Stimulated activated memory B cell treated with anti-CD40 and anti-IgM and Interleukin-4, amounts not matched to agents 10 μg/mL and 1 μg/mL and 100 μg/mL, for 72 hours (primary cell): Measurements from ENCODE around the gene KLK15.

ENCODE experiments used
- ATAC-seq: fragments of 150-1000 bp; cut with Tn5 transposase; 2 replicates; pipeline ENCODE4 v1.10.0; 2021
- H3K27ac Mint-ChIP-seq: one replicate; pipeline ENCODE4 v1.8.0; 2022; ENCODE audit warnings: mild to moderate bottlenecking, mixed read lengths
- H3K27me3 Mint-ChIP-seq: one replicate; pipeline ENCODE4 v1.8.0; 2022; ENCODE audit warnings: mixed read lengths
- H3K36me3 Mint-ChIP-seq: one replicate; pipeline ENCODE4 v1.8.0; 2022; ENCODE audit warnings: mixed read lengths
- H3K4me1 Mint-ChIP-seq: one replicate; pipeline ENCODE4 v1.8.0; 2022; ENCODE audit warnings: mixed read lengths
- H3K4me3 Mint-ChIP-seq: one replicate; pipeline ENCODE4 v1.8.0; 2022; ENCODE audit warnings: mild to moderate bottlenecking, moderate library complexity, mixed read lengths
- H3K9me3 Mint-ChIP-seq: one replicate; pipeline ENCODE4 v1.8.0; 2022; ENCODE audit warnings: mixed read lengths

Gene KLK15

DNA sequence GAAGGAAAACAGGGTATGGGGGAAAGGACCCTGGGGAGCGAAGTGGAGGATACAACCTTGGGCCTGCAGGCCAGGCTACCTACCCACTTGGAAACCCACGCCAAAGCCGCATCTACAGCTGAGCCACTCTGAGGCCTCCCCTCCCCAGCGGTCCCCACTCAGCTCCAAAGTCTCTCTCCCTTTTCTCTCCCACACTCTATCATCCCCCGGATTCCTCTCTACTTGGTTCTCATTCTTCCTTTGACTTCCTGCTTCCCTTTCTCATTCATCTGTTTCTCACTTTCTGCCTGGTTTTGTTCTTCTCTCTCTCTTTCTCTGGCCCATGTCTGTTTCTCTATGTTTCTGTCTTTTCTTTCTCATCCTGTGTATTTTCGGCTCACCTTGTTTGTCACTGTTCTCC is 24.0 kb upstream of the KLK15 start:
- H3K4me3 Mint-ChIP-seq = no peak overlapping the region
- peaks cover 55% of the 10 kb centered on the region for H3K27me3 Mint-ChIP-seq
- peaks cover 8% of the 10 kb centered on the region for H3K4me1 Mint-ChIP-seq
- no peak overlapping the region for H3K27ac Mint-ChIP-seq
- peaks cover 9% of the 10 kb centered on the region for H3K9me3 Mint-ChIP-seq
- H3K36me3 Mint-ChIP-seq = no peaks in the 10 kb centered on the region
- no peak for ATAC-seq

DNA sequence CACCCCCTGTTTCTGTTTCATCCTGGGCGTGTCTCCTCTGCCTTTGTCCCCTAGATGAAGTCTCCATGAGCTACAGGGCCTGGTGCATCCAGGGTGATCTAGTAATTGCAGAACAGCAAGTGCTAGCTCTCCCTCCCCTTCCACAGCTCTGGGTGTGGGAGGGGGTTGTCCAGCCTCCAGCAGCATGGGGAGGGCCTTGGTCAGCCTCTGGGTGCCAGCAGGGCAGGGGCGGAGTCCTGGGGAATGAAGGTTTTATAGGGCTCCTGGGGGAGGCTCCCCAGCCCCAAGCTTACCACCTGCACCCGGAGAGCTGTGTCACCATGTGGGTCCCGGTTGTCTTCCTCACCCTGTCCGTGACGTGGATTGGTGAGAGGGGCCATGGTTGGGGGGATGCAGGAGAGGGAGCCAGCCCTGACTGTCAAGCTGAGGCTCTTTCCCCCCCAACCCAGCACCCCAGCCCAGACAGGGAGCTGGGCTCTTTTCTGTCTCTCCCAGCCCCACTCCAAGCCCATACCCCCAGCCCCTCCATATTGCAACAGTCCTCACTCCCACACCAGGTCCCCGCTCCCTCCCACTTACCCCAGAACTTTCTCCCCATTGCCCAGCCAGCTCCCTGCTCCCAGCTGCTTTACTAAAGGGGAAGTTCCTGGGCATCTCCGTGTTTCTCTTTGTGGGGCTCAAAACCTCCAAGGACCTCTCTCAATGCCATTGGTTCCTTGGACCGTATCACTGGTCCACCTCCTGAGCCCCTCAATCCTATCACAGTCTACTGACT is 21.4 kb upstream of the KLK15 start, which contains the start of gene KLK3:
TSS of gene KLK3 (plus strand) at position 280 of the 775 bp plus-strand sequence. CDS start at position 321, 41 bp downstream.
- H3K27me3 Mint-ChIP-seq = peaks cover 55% of the 10 kb centered on the region
- no peaks in the 10 kb centered on the region for H3K36me3 Mint-ChIP-seq
- H3K4me3 Mint-ChIP-seq = no peak within 1 kb of the TSS
- H3K27ac Mint-ChIP-seq = no peak within 1 kb of the TSS
- H3K9me3 Mint-ChIP-seq = peaks cover 4% of the 10 kb centered on the region
- peak; percentile 12 for ATAC-seq
- peaks cover 8% of the 10 kb centered on the region for H3K4me1 Mint-ChIP-seq

GRCh38 chr19:50851620-50852019 is 18.2 kb upstream of the KLK15 start:
- Mint-ChIP-seq H3K9me3 (peaks cover 4% of the 10 kb centered on the region), H3K4me3 (no peak overlapping the region), H3K36me3 (no peaks in the 10 kb centered on the region), H3K4me1 (no peaks in the 10 kb centered on the region), H3K27ac (no peak overlapping the region), H3K27me3 (peaks cover 30% of the 10 kb centered on the region)
- no peak for ATAC-seq

- ATAC-seq = no peak
- Mint-ChIP-seq H3K27me3 (peaks cover 21% of the 10 kb centered on the region), H3K4me1 (no peaks in the 10 kb centered on the region), H3K36me3 (no peaks in the 10 kb centered on the region), H3K27ac (no peak overlapping the region), H3K9me3 (peaks cover 4% of the 10 kb centered on the region), H3K4me3 (no peak overlapping the region)
These were observed 17.4 kb upstream of the KLK15 start for GRCh38 chr19:50850738-50851137.

DNA sequence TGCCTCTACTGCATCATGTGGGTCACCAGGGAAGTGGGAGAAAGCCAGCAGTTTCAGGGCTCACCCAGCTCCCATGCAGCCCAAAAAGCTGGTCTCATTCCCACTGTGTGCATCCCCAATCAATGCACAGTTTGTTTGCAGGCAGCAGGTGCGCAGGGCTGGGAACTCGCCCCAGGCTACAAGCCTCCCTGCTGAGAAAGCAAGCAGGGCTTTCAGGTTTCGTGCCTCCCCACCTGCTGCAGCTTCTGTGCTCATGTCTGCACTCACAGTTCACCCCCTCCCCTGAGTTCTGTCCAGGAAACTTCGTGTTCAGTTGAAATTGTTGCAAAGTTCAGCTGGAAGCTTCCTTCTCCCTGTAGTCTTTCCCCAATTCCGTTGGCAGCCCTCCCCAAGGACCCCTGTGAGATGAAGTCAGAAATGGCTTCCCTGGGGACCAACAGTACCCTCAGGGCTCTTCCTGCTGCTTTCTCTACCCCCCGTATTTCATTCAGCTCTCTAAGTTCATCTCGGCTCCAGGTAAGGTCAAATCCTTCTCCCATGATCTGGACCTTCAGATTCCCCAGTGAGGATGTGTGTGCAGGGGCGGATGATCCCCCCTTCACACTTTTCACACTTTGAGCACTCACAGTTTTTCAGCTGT is 11.0 kb upstream of the KLK15 start:
- Mint-ChIP-seq H3K9me3 (peaks cover 28% of the 10 kb centered on the region), H3K4me3 (no peak overlapping the region), H3K36me3 (peaks cover 5% of the 10 kb centered on the region), H3K4me1 (no peaks in the 10 kb centered on the region), H3K27ac (no peak overlapping the region), H3K27me3 (peaks cover 22% of the 10 kb centered on the region)
- no peak for ATAC-seq

DNA sequence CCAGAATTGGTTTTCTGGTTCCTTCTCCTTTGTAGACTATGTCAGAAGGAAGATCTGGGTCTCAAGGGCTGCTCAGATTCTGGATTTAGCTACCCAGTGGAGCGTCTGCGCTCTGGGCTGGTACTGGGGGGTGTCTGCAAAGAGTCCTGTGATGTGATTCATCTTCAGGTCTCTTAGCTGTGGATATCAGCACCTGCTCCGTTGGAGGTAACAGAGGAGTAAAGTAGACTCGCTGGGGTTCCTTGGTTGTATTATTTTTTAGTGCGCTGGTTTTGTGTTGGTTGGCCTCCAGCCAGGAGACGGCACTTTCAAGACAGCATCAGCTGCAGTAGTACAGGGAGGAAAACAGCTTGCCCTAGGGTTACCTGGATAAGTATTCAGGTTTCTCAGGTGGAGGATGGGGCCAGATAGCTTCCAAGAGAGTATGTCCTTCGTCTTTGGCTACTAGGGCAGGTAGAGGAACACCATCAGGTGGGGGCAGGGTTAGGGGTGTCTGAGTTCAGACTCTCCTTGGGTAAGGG is 10.4 kb upstream of the KLK15 start:
- Mint-ChIP-seq H3K27me3 (peaks cover 22% of the 10 kb centered on the region), H3K27ac (no peak overlapping the region), H3K9me3 (peaks cover 28% of the 10 kb centered on the region), H3K36me3 (peaks cover 5% of the 10 kb centered on the region), H3K4me1 (no peaks in the 10 kb centered on the region), H3K4me3 (no peak overlapping the region)
- no peak for ATAC-seq

GRCh38 chr19:50843205-50843604 is 9.8 kb upstream of the KLK15 start:
- no peak for ATAC-seq

GRCh38 chr19:50842130-50842529 is 8.8 kb upstream of the KLK15 start:
- H3K4me3 Mint-ChIP-seq = no peak overlapping the region
- H3K27me3 Mint-ChIP-seq = peaks cover 26% of the 10 kb centered on the region
- peaks cover 3% of the 10 kb centered on the region for H3K4me1 Mint-ChIP-seq
- H3K36me3 Mint-ChIP-seq = peaks cover 5% of the 10 kb centered on the region
- H3K27ac Mint-ChIP-seq = no peak overlapping the region
- no peak for ATAC-seq
- peaks cover 28% of the 10 kb centered on the region for H3K9me3 Mint-ChIP-seq

More at GRCh38 chr19:50843205-50843604, 9.8 kb upstream of the KLK15 start:
- Mint-ChIP-seq H3K27ac (no peak overlapping the region), H3K27me3 (peaks cover 22% of the 10 kb centered on the region), H3K4me3 (no peak overlapping the region), H3K4me1 (no peaks in the 10 kb centered on the region), H3K9me3 (peaks cover 28% of the 10 kb centered on the region), H3K36me3 (peaks cover 5% of the 10 kb centered on the region)

- peaks cover 22% of the 10 kb centered on the region for H3K9me3 Mint-ChIP-seq
- H3K27me3 Mint-ChIP-seq = peaks cover 31% of the 10 kb centered on the region
- peaks cover 23% of the 10 kb centered on the region for H3K4me1 Mint-ChIP-seq
- peaks cover 5% of the 10 kb centered on the region for H3K36me3 Mint-ChIP-seq
- H3K4me3 Mint-ChIP-seq = no peak overlapping the region
- no peak for ATAC-seq
- H3K27ac Mint-ChIP-seq = no peak overlapping the region
These were observed 6.6 kb upstream of the KLK15 start for GRCh38 chr19:50839712-50840655.

- H3K9me3 Mint-ChIP-seq = peaks cover 10% of the 10 kb centered on the region
- no peak for ATAC-seq
- H3K27ac Mint-ChIP-seq = peak overlapping the region; percentile 66
- H3K4me1 Mint-ChIP-seq = peaks cover 23% of the 10 kb centered on the region
- H3K27me3 Mint-ChIP-seq = peaks cover 18% of the 10 kb centered on the region
- no peak overlapping the region for H3K4me3 Mint-ChIP-seq
- H3K36me3 Mint-ChIP-seq = peaks cover 2% of the 10 kb centered on the region
These were observed 4.9 kb upstream of the KLK15 start for GRCh38 chr19:50838239-50838638.

DNA sequence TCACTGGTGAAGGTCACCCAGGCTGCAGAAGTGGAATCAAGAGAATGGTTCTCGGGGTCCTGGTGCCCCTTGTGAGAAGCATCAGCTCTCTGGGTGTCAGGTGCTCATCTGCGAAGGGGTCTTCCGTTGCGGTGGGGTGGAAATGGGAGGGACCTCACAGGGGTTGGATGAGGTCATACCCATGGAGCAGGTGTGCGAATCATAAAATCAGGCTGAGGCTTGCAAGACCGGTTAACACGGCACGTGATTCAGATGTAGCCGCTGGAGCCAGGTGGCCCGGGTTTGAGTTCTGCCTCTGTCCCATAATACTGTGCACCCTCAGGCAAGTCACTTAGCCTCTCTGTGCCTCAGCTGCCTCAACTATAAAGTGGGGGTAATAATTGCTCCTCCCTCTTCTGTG is 3.9 kb upstream of the KLK15 start:
- ATAC-seq = no peak
- peaks cover 23% of the 10 kb centered on the region for H3K4me1 Mint-ChIP-seq
- H3K27ac Mint-ChIP-seq = no peak overlapping the region
- H3K4me3 Mint-ChIP-seq = no peak overlapping the region
- H3K36me3 Mint-ChIP-seq = no peaks in the 10 kb centered on the region
- peaks cover 9% of the 10 kb centered on the region for H3K9me3 Mint-ChIP-seq
- peaks cover 27% of the 10 kb centered on the region for H3K27me3 Mint-ChIP-seq

GRCh38 chr19:50836543-50837195 is 3.3 kb upstream of the KLK15 start:
- peaks cover 33% of the 10 kb centered on the region for H3K27me3 Mint-ChIP-seq
- no peaks in the 10 kb centered on the region for H3K36me3 Mint-ChIP-seq
- peaks cover 7% of the 10 kb centered on the region for H3K9me3 Mint-ChIP-seq
- H3K4me3 Mint-ChIP-seq = peak overlapping the region; percentile 84
- H3K27ac Mint-ChIP-seq = peak overlapping the region; percentile 76
- no peak for ATAC-seq
- peaks cover 23% of the 10 kb centered on the region for H3K4me1 Mint-ChIP-seq

DNA sequence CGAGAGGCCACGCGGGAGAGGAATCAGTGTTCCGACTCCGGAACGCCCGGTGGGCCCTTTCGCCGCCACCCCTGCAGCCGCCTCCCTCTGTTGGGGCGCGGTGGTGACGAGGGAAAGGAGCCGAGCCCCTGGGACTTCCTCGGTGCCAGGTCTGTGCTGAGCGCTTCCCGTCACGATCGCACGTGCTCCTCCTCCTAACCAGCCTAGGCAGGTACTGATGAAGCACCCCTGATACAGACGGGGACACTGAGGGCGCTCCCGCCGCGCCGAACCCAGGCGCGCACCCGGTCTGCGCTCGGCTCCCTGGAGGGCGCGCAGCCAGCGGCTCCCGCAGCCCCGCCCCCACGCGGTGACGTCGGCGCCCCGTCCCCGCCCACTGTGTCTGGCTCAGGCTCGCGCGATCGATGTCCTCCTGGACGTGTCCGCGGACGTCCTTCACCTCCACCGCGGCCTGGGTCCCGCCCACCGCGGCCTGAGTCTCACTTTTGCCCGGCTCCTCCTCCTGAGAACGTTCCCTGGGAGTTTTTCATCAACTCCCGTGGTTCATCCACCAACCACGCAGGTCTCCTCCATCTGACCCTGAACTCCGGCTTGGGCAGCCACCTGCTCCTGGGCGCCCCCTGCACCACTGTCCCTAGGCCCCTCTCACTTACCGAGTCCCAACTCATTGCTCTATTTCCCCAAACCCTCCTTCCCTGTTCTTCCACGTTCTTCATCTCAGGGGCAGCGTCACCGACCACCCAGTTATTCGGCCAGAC is 2.6 kb upstream of the KLK15 start:
- H3K27me3 Mint-ChIP-seq = peaks cover 40% of the 10 kb centered on the region
- peak overlapping the region; percentile 76 for H3K27ac Mint-ChIP-seq
- H3K9me3 Mint-ChIP-seq = peaks cover 3% of the 10 kb centered on the region
- H3K36me3 Mint-ChIP-seq = no peaks in the 10 kb centered on the region
- peaks cover 23% of the 10 kb centered on the region for H3K4me1 Mint-ChIP-seq
- ATAC-seq = peak; percentile 93
- peak overlapping the region; percentile 84 for H3K4me3 Mint-ChIP-seq
